Retina (tissue), 1 donor: ENCODE results near the gene NOXO1.

Experiments
- DNase-seq: peaks from one replicate; pipeline ENCODE4 v3.0.0-alpha.2; 2016

The NOXO1 gene

GRCh38 chr16:1997494-1998359 is 16.5 kb upstream of the NOXO1 start:
- DNase-seq, result no peak

- DNase-seq, result no peak
Measured at GRCh38 chr16:1993731-1994131, 12.5 kb upstream of the NOXO1 start.

- DNase-seq, result peak; percentile 26
Measured at GRCh38 chr16:1992704-1993317, 11.5 kb upstream of the NOXO1 start.

DNA sequence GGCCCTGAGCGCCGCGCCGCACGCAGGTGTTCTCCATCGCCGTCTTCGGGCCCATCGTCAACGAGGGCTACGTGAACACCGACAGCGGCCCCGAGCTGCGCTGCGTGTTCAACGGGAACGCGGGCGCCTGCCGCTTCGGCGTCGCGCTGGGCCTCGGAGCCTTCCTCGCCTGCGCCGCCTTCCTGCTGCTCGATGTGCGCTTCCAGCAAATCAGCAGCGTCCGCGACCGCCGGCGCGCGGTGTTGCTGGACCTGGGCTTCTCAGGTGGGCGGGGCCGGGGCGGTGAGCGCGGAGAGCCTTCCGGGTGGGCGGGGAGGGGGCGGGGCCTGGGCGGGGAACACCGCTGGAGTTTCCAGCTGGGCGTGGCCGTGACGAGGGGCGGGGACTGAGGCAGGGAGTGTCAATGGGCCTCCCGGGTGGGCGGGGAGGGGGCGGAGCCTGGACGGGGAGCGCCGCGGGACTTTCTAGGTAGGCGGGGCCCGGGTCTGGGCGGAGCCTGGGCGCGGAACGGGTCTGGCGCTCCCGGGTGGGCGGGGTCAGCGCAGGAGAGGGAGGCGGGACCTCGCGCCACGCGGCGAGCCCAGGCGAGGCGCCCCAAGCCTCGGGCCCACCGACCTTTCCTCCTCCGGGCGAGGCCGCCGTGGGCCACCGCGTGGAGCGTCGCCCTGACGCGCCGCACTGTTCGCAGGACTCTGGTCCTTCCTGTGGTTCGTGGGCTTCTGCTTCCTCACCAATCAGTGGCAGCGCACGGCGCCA is 10.9 kb upstream of the NOXO1 start:
- peak; percentile 83 for DNase-seq

DNA sequence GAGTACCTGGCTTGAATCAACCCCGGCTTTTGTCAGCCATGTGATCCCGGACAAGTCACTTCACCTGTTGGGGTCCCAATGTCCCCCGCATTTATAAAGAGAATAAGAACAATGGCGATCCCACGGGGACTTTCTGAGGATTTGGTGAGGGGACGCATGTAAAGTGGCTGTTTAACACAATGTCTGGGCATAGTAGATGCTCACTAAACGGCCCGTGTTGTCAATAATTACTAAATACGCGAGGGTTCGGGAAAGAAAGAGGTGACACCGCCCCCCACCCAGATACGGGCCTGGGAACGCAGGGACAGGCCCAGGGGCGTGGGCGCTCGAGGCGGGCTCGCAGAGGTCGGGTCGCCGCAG is 10.3 kb upstream of the NOXO1 start:
- DNase-seq, result no peak

DNA sequence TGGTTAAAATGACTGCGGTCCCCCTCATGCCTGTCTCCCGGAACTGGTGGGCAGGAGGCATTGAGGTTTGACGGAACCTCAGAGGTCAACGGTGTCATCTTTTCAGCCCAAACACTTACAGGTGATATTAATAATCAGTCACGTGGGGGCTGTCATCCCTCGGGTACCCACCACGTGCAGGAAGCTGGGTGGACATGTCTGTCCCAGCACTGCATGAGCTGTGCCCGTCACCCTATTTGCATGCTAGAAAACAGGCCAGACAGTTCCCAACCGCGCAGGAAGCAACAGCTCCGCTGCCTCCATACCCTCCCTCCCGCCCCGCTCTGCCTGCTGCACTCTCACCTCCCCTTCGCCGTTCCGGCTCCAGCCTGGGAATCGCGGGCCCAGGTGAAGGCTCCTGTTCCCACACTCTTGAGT is 9.9 kb upstream of the NOXO1 start:
- peak; percentile 48 for DNase-seq

DNA sequence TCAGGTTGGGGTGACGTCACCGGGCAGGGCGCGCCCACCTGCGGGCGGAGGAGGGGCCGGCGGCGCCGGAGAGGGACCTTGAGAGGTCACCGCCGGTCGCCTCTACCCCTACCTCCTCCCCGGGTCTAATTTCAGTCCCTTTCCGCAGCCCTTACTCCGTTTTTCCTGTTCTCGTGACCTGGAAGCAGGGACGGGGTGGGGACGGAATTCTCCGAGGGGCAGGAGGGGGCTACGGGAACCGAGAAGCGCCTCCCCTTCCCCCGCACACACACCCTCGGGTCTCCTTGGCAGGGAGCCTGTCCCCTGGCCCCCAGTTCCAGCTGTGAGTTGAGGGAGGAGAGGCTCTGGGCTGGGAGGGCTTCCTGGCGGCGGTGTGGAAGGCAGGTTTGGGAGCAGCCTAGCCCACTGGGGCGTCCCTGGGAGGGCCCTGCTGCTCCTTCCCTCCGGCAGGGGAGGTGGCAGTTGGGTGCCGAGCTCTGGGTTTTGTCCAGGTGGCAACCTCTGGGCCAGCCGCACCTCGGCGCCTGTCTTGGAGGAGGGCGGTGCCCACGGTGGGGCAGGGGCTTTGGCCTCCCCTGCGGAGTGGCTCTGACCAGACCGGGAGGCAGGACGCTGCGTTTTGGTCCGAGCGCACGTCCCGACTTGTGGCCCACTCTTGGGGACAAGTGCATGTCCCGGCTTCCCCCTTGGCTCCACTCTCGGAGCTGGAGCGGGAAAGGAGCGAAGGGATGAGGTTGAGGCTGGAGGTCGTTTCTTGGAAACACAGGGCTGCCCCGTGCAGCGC is 9.3 kb upstream of the NOXO1 start:
- DNase-seq, result peak; percentile 48

GRCh38 chr16:1990101-1990350 is 8.8 kb upstream of the NOXO1 start:
- DNase-seq, result no peak

DNA sequence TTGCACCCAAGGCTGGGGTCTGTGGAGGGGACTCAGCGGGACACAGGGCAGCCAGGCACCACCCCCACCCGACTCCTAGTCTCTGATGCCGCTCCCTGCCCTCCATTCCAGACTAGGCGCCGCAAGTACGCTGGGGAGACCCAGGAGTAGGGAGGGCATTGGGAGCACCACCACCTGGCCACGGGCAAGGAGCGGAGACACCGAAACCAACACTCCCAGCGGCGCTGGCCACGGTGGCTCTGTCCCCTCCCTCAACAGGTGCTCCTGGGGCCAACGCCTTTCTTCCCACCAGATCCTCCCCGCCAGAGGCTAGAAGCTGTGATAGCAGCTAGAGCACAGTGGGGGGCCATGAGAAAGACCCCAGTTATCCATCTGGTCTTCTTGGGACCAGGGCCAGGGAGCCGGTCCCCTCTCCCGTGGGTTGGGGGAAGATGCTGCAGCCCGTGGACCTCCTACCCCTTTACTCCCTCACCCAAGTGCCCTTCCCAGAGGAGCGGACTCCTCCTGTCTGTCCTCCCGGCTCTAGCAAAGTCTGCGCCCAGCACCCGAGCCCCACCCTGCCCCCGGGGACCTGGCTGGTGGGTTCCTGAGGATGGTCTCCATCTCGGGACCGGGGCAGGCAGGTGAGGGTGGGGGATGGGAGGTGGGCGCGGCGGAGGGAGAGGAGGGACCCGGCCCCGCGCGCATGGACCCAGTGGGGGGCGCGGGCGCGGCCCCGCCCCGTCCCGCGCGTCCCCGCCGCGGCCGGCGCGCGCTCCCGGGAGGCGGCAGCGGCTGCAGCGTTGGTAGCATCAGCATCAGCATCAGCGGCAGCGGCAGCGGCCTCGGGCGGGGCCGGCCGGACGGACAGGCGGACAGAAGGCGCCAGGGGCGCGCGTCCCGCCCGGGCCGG is 8.2 kb upstream of the NOXO1 start, which contains the start of gene SYNGR3:
Gene SYNGR3 (plus strand): TSS at position 762 of the 892 bp plus-strand sequence. CDS start 133 bp downstream, outside the sequence.
- peak; percentile 44 for DNase-seq

DNA sequence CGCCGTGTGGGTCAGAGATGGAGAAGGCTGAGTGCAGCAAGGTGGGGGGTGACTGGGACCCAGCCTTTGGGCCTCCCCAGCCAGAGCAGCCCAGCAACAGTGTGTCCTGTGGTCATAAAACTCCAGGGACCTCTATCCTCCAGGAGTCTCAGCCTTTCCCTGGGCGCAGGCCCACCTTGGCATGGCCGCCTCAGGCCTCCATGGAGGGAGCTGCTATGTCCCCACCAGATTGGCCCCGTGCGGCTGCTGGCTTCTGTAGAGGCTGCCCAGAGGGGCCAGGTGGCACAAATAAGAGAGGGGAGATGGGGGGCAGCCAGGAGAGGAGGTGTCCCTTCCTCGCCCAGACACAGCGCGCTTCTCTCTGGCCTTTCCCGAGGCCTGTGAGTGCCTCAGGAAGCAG is 5.9 kb upstream of the NOXO1 start:
- DNase-seq, result no peak

DNA sequence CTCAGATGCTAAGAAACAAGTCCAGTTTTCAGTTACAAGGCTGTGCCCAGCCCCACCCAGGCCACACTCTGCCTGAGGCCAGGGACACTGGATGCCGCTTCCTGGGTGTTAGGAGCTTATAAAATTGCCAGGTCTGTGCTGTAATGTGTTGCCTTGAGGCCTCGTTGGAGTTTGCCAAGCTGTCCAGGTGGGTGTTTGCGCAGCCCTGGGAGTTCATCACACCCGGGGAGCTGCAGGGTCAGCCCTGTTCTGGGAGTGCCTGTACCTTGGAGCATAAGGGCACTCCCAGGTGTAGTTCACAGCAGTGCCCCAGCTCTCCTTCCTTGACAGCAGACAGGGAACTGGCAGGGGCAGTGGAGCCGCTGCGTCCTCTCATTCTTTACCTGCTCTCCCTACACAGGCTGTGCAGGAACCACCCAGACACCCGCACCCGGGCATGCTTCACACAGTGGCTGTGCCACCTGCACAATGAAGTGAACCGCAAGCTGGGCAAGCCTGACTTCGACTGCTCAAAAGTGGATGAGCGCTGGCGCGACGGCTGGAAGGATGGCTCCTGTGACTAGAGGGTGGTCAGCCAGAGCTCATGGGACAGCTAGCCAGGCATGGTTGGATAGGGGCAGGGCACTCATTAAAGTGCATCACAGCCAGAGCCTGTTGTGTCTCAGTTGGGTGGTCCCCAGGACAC is 4.3 kb upstream of the NOXO1 start:
- DNase-seq, result no peak

DNA sequence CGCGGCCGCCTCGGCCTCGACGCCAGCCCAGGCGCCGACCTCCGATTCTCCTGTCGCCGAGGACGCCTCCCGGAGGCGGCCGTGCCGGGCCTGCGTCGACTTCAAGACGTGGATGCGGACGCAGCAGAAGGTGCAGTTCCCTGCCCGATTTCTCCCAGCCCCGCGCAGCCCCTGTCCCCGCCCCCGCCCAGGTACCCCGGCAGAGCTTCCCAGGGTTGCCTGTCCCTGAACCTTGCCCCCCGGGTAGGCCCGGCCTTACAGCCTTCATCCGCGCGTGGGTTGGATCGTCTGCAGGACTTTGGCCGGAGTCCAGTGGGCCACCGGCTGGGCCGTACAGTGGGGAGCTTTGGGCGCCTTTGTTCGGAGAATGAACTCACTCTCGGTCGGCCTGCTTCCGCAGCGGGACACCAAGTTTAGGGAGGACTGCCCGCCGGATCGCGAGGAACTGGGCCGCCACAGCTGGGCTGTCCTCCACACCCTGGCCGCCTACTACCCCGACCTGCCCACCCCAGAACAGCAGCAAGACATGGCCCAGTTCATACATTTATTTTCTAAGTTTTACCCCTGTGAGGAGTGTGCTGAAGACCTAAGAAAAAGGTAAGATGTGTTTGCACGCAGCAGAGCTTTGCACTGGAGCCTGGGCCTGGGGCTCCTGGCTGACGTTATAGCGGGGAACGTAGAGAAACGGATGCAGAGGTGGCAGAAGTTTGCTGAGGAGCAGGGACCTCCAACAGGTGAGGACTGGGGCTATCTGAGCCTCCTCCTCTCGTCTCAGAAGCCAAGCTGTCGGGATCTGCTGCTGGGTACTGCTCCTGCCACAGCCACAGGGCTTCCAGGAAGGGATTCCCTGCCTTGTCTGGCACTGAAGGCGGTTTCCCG is 3.3 kb upstream of the NOXO1 start:
- DNase-seq, result no peak

DNA sequence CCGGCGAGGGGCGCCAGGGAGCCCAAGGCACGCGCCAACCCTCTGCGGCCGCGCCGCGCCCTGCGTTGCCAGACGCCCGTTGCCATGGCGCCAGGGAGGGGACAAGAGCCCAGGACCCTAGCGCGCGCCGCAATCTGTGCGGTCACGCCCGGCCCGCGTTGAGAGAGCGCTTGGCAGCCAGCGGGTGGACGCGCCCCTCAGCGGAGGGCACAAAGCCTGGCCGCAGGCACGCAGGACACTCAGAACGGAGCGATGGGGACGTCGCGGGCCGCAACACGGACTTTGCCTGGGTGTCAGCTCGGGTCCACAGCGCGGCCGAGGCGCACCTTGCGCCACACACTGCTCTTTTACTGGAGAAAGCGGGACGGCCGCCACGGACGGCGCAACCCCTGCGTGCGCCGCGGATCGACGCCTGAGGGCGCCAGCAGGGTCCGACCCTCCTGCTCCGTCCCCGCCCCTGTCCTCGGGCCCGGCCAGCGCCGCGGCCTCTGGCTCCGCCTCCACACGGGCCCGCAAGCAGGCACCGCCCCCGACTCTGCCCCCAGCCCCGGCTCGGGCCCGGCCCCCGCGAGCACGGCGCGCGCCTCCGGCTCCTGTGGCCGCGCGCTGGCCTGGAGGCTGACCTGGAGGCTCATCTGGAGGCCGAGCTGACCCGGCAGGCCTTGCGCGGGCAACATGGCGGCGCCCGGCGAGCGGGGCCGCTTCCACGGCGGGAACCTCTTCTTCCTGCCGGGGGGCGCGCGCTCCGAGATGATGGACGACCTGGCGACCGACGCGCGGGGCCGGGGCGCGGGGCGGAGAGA is 2.5 kb upstream of the NOXO1 start, which contains the start of gene GFER:
Gene GFER (plus strand): TSS at position 650 of the 803 bp plus-strand sequence. CDS start 26 bp downstream, at position 676.
- DNase-seq, result peak; percentile 97

DNA sequence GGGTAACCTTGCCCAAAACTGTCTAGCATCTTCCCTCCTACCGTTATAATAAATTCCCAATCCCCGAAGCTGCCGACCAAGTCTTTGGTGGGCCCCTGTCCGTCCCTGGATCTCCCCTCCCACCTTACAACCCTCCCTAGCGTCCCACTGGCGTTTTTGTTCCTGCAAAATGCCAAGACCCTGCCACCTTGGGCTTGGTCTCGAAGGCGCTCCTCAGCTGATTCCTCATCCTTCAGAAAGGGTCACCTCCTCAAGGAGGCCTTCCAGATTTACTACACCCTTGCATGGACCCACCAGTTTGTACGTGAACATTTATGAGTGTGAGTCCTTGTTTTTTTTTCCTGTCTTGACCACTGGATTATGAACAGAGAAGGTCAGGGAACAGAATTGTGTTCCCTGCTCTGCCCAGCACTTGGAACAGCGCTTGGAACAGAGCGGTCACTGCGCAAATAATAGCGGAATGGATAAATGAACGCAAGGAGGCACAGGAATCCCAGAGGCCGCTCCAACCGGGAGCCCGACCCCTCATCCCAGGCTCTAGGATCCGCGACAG is 1.8 kb upstream of the NOXO1 start:
- DNase-seq, result no peak

DNA sequence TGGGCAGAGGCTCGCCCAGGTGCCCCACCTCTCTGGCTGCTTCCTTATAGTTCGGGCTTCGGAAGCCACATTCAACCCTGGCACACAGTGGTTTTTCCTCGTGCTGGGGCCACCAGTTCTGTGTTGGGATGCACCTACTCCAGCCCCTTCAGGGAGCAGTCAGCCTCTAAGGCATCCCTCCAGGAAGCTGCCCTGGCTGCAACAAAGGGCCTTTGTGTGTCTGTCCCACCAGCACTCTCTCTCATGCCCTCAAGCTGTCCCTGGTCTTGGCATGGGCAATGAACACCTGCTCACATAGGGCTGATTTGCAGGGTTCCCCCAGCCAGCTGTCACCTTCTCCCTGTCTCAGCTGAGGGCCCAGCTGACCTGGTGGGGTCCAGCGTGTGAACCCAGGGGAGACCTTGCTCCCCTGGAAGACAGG is 754 bp upstream of the NOXO1 start:
- peak; percentile 38 for DNase-seq

- peak; percentile 31 for DNase-seq
Measured at GRCh38 chr16:1980770-1981087, 540 bp downstream of the NOXO1 start.

- DNase-seq, result peak; percentile 48
Measured at GRCh38 chr16:1980030-1980769, 1.1 kb downstream of the NOXO1 start.

DNA sequence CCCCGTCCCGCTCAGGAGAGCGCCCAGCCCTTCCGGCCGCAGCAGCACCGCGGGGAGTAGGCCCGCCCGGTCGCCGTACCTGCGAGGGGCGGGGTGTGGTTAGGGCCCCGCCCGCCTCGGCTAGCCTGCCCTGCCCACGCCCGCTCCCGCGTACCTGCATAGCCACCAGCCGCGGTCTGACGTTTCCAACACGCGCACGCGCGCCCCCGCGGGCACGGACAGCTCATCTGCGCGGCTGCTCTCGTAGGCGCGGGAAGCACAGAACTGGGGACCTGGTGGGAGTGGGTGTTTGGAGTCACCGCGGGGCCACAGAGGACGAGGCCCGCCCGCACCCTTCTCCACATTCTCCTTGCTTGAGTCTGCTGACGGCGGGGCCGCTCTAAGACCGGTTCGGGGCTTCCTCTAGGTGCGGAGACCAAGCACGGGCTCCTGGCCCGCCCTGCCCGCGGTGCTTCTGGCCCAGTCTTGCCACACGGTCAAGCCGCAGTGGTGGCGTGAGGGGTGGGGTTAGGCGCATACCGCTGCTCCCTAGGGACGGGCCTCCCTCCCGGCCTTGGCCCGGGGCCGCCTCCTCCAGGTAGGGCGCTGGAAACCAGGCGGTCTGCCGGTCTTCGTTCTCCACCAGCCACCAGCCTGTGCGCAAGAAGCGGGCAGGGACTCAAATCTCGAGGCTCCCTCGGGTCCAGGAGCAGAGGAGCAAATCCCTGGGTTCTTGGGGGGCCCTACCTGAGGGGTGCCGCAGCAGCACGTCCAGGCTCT is 1.8 kb downstream of the NOXO1 start:
- no peak for DNase-seq
